Fibroblast of lung (primary cell): ENCODE results near the gene TFEC. TPM values are rescaled to one million over a fixed set of nuclear protein-coding genes. Genes with fewer than 3 reads are reported as not detected.

ENCODE experiments used
- DNase-seq, 2 donors: peaks; one replicate each; pipeline versions ENCODE4 v3.0.0 to v3.0.0-alpha.2; 2010; ENCODE audit warnings: low read depth in 2 of 2
- H2AFZ ChIP-seq: 2 replicates; pipeline ENCODE4 v1.5.1; 2012; ENCODE audit warnings: low read length, control low read depth, inconsistent platforms
- H3K27ac ChIP-seq: 2 replicates; pipeline ENCODE4 v1.5.1; 2011; ENCODE audit warnings: low read length, control low read depth; ENCODE audit not compliant: insufficient read depth
- H3K27me3 ChIP-seq: 2 replicates; pipeline ENCODE4 v1.5.1; 2011; ENCODE audit warnings: mild to moderate bottlenecking, low read length; ENCODE audit not compliant: control insufficient read depth, insufficient read depth
- H3K36me3 ChIP-seq: 2 replicates; pipeline ENCODE4 v1.5.1; 2011; ENCODE audit warnings: low read length; ENCODE audit not compliant: control insufficient read depth, insufficient read depth
- H3K4me1 ChIP-seq: 2 replicates; pipeline ENCODE4 v1.5.1; 2011; ENCODE audit warnings: low read length; ENCODE audit not compliant: control insufficient read depth, insufficient read depth; ENCODE audit errors: extremely low read depth
- H3K4me2 ChIP-seq: 2 replicates; pipeline ENCODE4 v1.5.1; 2011; ENCODE audit warnings: low read length, control low read depth; ENCODE audit not compliant: insufficient read depth; ENCODE audit errors: extremely low read depth
- H3K4me3 ChIP-seq, 4 experiments: fragments of 200-600 bp in 1 of 4; sonication (generic) in 1 of 4; replicated peaks in 1 of 4; 2 replicates each; pipeline ENCODE4 v1.5.1; 2011 to 2016; ENCODE audit warnings: low read length in 4 of 4, low read depth in 3 of 4, mild to moderate bottlenecking in 3 of 4, control low read depth in 2 of 4, inconsistent platforms in 1 of 4, mixed read lengths in 1 of 4; ENCODE audit not compliant: insufficient read depth in 1 of 4; ENCODE audit errors: control extremely low read depth in 1 of 4
- H3K79me2 ChIP-seq: 2 replicates; pipeline ENCODE4 v1.5.1; 2012; ENCODE audit warnings: mild to moderate bottlenecking, low read length, inconsistent platforms; ENCODE audit not compliant: control insufficient read depth, insufficient read depth
- H3K9ac ChIP-seq: 2 replicates; pipeline ENCODE4 v1.5.1; 2011; ENCODE audit warnings: mild to moderate bottlenecking, low read length, control low read depth; ENCODE audit not compliant: insufficient read depth
- H3K9me3 ChIP-seq: 2 replicates; pipeline ENCODE4 v1.5.1; 2012; ENCODE audit warnings: low read depth, low read length; ENCODE audit not compliant: control insufficient read depth, insufficient read depth
- H4K20me1 ChIP-seq: 2 replicates; pipeline ENCODE4 v1.5.1; 2011; ENCODE audit warnings: low read length; ENCODE audit not compliant: control insufficient read depth, insufficient read depth; ENCODE audit errors: extremely low read depth
- CTCF ChIP-seq, 2 donors: IDR thresholded peaks in 1 of 2; conservative IDR thresholded peaks in 1 of 2; 1 replicate in 1 of 2; 2 replicates in 1 of 2; pipeline ENCODE4 v1.5.1; 2011 to 2012; ENCODE audit warnings: low read length in 2 of 2, control low read depth in 1 of 2, inconsistent platforms in 1 of 2, low read depth in 1 of 2, mild to moderate bottlenecking in 1 of 2
- EZH2 ChIP-seq: IDR thresholded peaks from 2 replicates; pipeline ENCODE4 v1.5.1; 2012; ENCODE audit warnings: low read length, control low read depth, mild to moderate bottlenecking; ENCODE audit errors: missing control alignments
- polyA plus RNA-seq, 2 donors: library from polyadenylated mRNA; depleted of rRNA in 1 of 2; stranded (reverse) in 1 of 2; unstranded in 1 of 2; fragments of >200 nt; gene quantifications; 2 replicates each; pipeline ENCODE4 v1.2.1, GENCODE V29; 2011 to 2012; ENCODE audit warnings: missing spikeins in 1 of 2
- total RNA-seq: library from RNA; depleted of rRNA; stranded (reverse); fragments of >200 nt; gene quantifications from 2 replicates; pipeline ENCODE4 v1.2.1, GENCODE V29; 2014

Gene TFEC
- total and polyA plus RNA-seq, 2 donors (not counting 1 experiment from before 2014, with no cell fraction given) = 0.05 to 0.17 TPM

- Histone ChIP-seq H3K36me3 (no peaks in the 10 kb centered on the region), H4K20me1 (no peaks in the 10 kb centered on the region), H2AFZ (no peak overlapping the region), H3K9ac (no peak overlapping the region), H3K4me1 (no peaks in the 10 kb centered on the region), H3K9me3 (no peaks in the 10 kb centered on the region), H3K79me2 (no peaks in the 10 kb centered on the region), H3K27ac (no peak overlapping the region), H3K4me3 (no peak overlapping the region), H3K4me2 (no peak overlapping the region), H3K27me3 (no peaks in the 10 kb centered on the region)
- TF ChIP-seq EZH2 (no peak), CTCF (conservative IDR thresholded peaks at IDR 0.05 in 1 of 2, IDR thresholded peaks at IDR 0.05 in 1 of 2; ENCODE audit: low read depth in 1 of 2, low read length in 2 of 2) (no peak)
- peak; percentile 15 to 57 for DNase-seq
Observed at GRCh38 chr7:115941703-115942268, 88.8 kb downstream of the TFEC start.

- no peaks in the 10 kb centered on the region for H3K9me3 ChIP-seq
- no peaks in the 10 kb centered on the region for H3K79me2 ChIP-seq
- no peaks in the 10 kb centered on the region for H3K27me3 ChIP-seq
- H3K9ac ChIP-seq = no peak overlapping the region
- no peaks in the 10 kb centered on the region for H3K36me3 ChIP-seq
- H3K27ac ChIP-seq = no peak overlapping the region
- H3K4me1 ChIP-seq = no peaks in the 10 kb centered on the region
- no peaks in the 10 kb centered on the region for H4K20me1 ChIP-seq
- no peak for DNase-seq
- no peak overlapping the region for H3K4me3 ChIP-seq
- H2AFZ ChIP-seq = no peak overlapping the region
- TF ChIP-seq EZH2 (no peak), CTCF (conservative IDR thresholded peaks at IDR 0.05 in 1 of 2, IDR thresholded peaks at IDR 0.05 in 1 of 2; ENCODE audit: low read depth in 1 of 2, low read length in 2 of 2) (no peak)
- no peak overlapping the region for H3K4me2 ChIP-seq
Observed at GRCh38 chr7:115940460-115941060, 90.0 kb downstream of the TFEC start.

- no peak for TF ChIP-seq EZH2
- TF ChIP-seq CTCF (conservative IDR thresholded peaks at IDR 0.05 in 1 of 2, IDR thresholded peaks at IDR 0.05 in 1 of 2; ENCODE audit: low read depth in 1 of 2, low read length in 2 of 2) = no peak
- Histone ChIP-seq H3K9me3 (no peaks in the 10 kb centered on the region), H3K9ac (no peak overlapping the region), H2AFZ (no peak overlapping the region), H3K27ac (no peak overlapping the region), H3K27me3 (no peaks in the 10 kb centered on the region), H3K4me3 (no peak overlapping the region), H3K4me2 (no peak overlapping the region), H3K4me1 (no peaks in the 10 kb centered on the region), H3K79me2 (no peaks in the 10 kb centered on the region), H3K36me3 (no peaks in the 10 kb centered on the region), H4K20me1 (no peaks in the 10 kb centered on the region)
- DNase-seq = peak in 1 of 2 donors; percentile 21
Observed at GRCh38 chr7:115937960-115938359, 92.6 kb downstream of the TFEC start.
